CD14-positive monocyte (primary cell): ENCODE data around the gene B4GALT1. TPM values are rescaled to one million over a fixed set of nuclear protein-coding genes. Genes with fewer than 3 reads are reported as not detected.
A peak's percentile ranks its signal among the peaks of the same experiment; 100 is the strongest.

Experiments
- DNase-seq, 3 donors: peaks; one replicate each; pipeline ENCODE4 v3.0.0-alpha.2; 2011 to 2022
- H2AFZ ChIP-seq: 2 replicates; pipeline ENCODE4 v1.6.0; 2012; ENCODE audit warnings: mild to moderate bottlenecking, low read depth, low read length, inconsistent platforms; ENCODE audit not compliant: insufficient read depth, poor library complexity, severe bottlenecking
- H3K27ac ChIP-seq, 2 donors: 1 replicate in 1 of 2; 2 replicates in 1 of 2; pipeline ENCODE4 v1.5.1; 2012 to 2013; ENCODE audit warnings: low read length in 2 of 2, control low read depth in 1 of 2, inconsistent platforms in 1 of 2, low read depth in 1 of 2, mild to moderate bottlenecking in 1 of 2
- H3K27me3 ChIP-seq, 2 donors: one replicate each; pipeline versions ENCODE4 v1.6.0 to v1.6.1; 2011 to 2013; ENCODE audit warnings: low read length in 2 of 2; ENCODE audit not compliant: control insufficient read depth in 2 of 2, insufficient read depth in 2 of 2
- H3K36me3 ChIP-seq, 2 donors: replicated peaks in 1 of 2; 1 replicate in 1 of 2; 2 replicates in 1 of 2; pipeline versions ENCODE4 v1.5.1 to v1.6.1; 2012 to 2013; ENCODE audit warnings: low read length in 2 of 2, control low read depth in 1 of 2, inconsistent platforms in 1 of 2, mild to moderate bottlenecking in 1 of 2; ENCODE audit not compliant: insufficient read depth in 2 of 2, control insufficient read depth in 1 of 2
- H3K4me1 ChIP-seq, 2 donors: 1 replicate in 1 of 2; 2 replicates in 1 of 2; pipeline versions ENCODE4 v1.5.1 to v1.6.1; 2012 to 2013; ENCODE audit warnings: low read length in 2 of 2, control low read depth in 1 of 2, inconsistent platforms in 1 of 2, mild to moderate bottlenecking in 1 of 2, moderate library complexity in 1 of 2; ENCODE audit not compliant: insufficient read depth in 2 of 2, control insufficient read depth in 1 of 2
- H3K4me2 ChIP-seq: replicated peaks from 2 replicates; pipeline ENCODE3; 2012; ENCODE audit warnings: low read length, moderate library complexity, mild to moderate bottlenecking; ENCODE audit not compliant: poor library complexity, severe bottlenecking; ENCODE audit errors: extremely low read depth
- H3K4me3 ChIP-seq, 3 experiments: fragments of 200-600 bp in 1 of 3; sonication (generic) in 1 of 3; replicated peaks in 1 of 3; 1 replicate in 2 of 3; 2 replicates in 1 of 3; pipeline ENCODE4 v1.5.1; 2011 to 2013; ENCODE audit warnings: low read length in 3 of 3, mild to moderate bottlenecking in 3 of 3, control low read depth in 2 of 3, low read depth in 2 of 3, inconsistent platforms in 1 of 3, moderate library complexity in 1 of 3
- H3K79me2 ChIP-seq: 2 replicates; pipeline ENCODE4 v1.6.0; 2012; ENCODE audit warnings: mild to moderate bottlenecking, control low read depth, inconsistent platforms, low read length, moderate library complexity; ENCODE audit not compliant: insufficient read depth
- H3K9ac ChIP-seq: 2 replicates; pipeline ENCODE4 v1.6.0; 2017; ENCODE audit warnings: low read length, mild to moderate bottlenecking; ENCODE audit not compliant: insufficient read depth, poor library complexity, severe bottlenecking
- H3K9me3 ChIP-seq, 2 donors: replicated peaks in 1 of 2; 1 replicate in 1 of 2; 2 replicates in 1 of 2; pipeline versions ENCODE4 v1.5.1 to v1.6.1; 2012 to 2013; ENCODE audit warnings: low read length in 2 of 2, control low read depth in 1 of 2; ENCODE audit not compliant: control insufficient read depth in 1 of 2, insufficient read depth in 1 of 2
- H4K20me1 ChIP-seq: 2 replicates; pipeline ENCODE4 v1.6.0; 2012; ENCODE audit warnings: mild to moderate bottlenecking, low read length, control low read depth, moderate library complexity; ENCODE audit not compliant: insufficient read depth
- H3K27ac Mint-ChIP-seq, 7 donors: one replicate each; pipeline ENCODE4 v1.8.0; 2020; ENCODE audit warnings: mild to moderate bottlenecking in 7 of 7, mixed read lengths in 7 of 7, moderate library complexity in 6 of 7, inconsistent platforms in 2 of 7
- H3K27me3 Mint-ChIP-seq, 3 donors: one replicate each; pipeline ENCODE4 v1.8.0; 2021 to 2022; ENCODE audit warnings: low read depth in 3 of 3, mild to moderate bottlenecking in 3 of 3, mixed read lengths in 3 of 3, moderate library complexity in 3 of 3, inconsistent platforms in 1 of 3
- H3K36me3 Mint-ChIP-seq, 2 donors: one replicate each; pipeline ENCODE4 v1.8.0; 2020; ENCODE audit warnings: mixed read lengths in 2 of 2, inconsistent platforms in 1 of 2, mild to moderate bottlenecking in 1 of 2
- H3K4me1 Mint-ChIP-seq: one replicate; pipeline ENCODE4 v1.8.0; 2020; ENCODE audit warnings: mild to moderate bottlenecking, mixed read lengths
- H3K4me3 Mint-ChIP-seq, 2 donors: one replicate each; pipeline ENCODE4 v1.8.0; 2020; ENCODE audit warnings: mild to moderate bottlenecking in 2 of 2, mixed read lengths in 2 of 2, moderate library complexity in 1 of 2
- H3K9me3 Mint-ChIP-seq, 7 donors: one replicate each; pipeline ENCODE4 v1.8.0; 2020 to 2022; ENCODE audit warnings: mixed read lengths in 7 of 7, mild to moderate bottlenecking in 6 of 7, moderate library complexity in 6 of 7, inconsistent platforms in 2 of 7
- WGBS: methylation state at CpG from one replicate; pipeline ENCODE4 v1.1.5; 2013; ENCODE audit warnings: missing lambda C conversion rate; ENCODE audit not compliant: insufficient coverage; 5-methylcytosine and 5-hydroxymethylcytosine counted together
- intact Hi-C, 2 donors: fragments of 100-400 bp; cut with micrococcal nuclease; formaldehyde crosslinking; loops; one replicate each; pipeline versions ENCODE4 v1.15.0 to v1.15.1; 2023
- polyA plus RNA-seq, 3 donors: library from polyadenylated mRNA; depleted of rRNA in 1 of 3; unstranded in 2 of 3; stranded (reverse) in 1 of 3; fragments of 300-500 nt in 2 of 3; fragments of >200 nt in 1 of 3; fragmentation: Illumina TruSeq in 2 of 3; gene quantifications; 1 replicate in 2 of 3; 2 replicates in 1 of 3; pipeline ENCODE4 v1.2.3, GENCODE V29; 2012 to 2021
- TF ChIP-seq, protein P1 (sequence below): fragments of 200-600 bp; IDR thresholded peaks from one replicate; pipeline ENCODE4 v1.8.0; 2022; ENCODE audit warnings: antibody characterized with exemption, mild to moderate bottlenecking

B4GALT1 gene
- polyA plus RNA-seq, 3 donors, result 27.6 to 53.7 (median 38.6) TPM

DNA sequence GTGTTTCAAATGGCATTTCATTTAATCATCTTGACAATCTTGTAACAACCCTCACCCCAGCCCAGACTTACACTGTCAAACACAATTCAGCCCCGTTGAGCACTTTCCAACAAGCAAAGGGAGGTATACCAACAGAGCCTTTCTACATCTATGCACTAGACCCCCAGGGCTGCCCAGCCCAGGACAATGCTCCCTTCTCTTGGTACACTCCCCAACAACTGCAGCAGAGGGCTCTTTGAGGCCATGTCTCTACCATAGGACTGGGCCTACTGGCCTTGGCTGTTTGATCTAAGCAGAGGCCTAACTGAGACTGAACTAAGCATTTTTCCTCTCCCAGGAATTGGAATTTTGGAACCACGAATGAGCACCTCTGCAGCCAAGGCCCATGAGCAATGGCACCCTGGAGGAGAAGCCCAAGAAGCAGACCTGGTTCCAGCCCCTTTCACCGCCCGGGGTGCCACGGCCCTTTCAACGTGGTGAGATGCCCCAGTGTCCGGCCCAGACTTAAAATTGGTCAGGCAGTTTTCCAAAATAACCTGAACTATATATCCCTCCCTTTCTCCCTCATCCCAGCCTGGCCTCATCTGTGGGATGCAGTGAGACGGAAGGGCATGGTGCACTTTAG lies 43.6 kb downstream of the B4GALT1 start:
- peaks cover 4 to 15% of the 10 kb centered on the region in 2 donors for H3K4me1 ChIP-seq
- TF ChIP-seq, protein P1, sequence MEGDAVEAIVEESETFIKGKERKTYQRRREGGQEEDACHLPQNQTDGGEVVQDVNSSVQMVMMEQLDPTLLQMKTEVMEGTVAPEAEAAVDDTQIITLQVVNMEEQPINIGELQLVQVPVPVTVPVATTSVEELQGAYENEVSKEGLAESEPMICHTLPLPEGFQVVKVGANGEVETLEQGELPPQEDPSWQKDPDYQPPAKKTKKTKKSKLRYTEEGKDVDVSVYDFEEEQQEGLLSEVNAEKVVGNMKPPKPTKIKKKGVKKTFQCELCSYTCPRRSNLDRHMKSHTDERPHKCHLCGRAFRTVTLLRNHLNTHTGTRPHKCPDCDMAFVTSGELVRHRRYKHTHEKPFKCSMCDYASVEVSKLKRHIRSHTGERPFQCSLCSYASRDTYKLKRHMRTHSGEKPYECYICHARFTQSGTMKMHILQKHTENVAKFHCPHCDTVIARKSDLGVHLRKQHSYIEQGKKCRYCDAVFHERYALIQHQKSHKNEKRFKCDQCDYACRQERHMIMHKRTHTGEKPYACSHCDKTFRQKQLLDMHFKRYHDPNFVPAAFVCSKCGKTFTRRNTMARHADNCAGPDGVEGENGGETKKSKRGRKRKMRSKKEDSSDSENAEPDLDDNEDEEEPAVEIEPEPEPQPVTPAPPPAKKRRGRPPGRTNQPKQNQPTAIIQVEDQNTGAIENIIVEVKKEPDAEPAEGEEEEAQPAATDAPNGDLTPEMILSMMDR, result no peak
- H2AFZ ChIP-seq, result no peak overlapping the region
- Mint-ChIP-seq H3K36me3 (peaks cover 67 to 88% of the 10 kb centered on the region in 2 donors), H3K27me3 (peaks cover 0 to 2% (median 0%) of the 10 kb centered on the region in 3 donors), H3K4me3 (no peak overlapping the region), H3K27ac (peak overlapping the region in 3 of 7 donors; percentile 35 to 51 (median 43)), H3K4me1 (peaks cover 15% of the 10 kb centered on the region), H3K9me3 (no peaks in the 10 kb centered on the region)
- WGBS, result 92% methylated on average over 8 of the region's 8 CpGs
- DNase-seq, result no peak
- H3K79me2 ChIP-seq, result peaks cover 60% of the 10 kb centered on the region
- H3K9ac ChIP-seq, result no peak overlapping the region
- no peak overlapping the region for H3K4me2 ChIP-seq
- H3K9me3 ChIP-seq, result no peaks in the 10 kb centered on the region
- H3K4me3 ChIP-seq, result no peak overlapping the region
- H3K27ac ChIP-seq, result peak overlapping the region in 1 of 2 donors; percentile 39
- peaks cover 97% of the 10 kb centered on the region for H4K20me1 ChIP-seq
- H3K27me3 ChIP-seq, result no peaks in the 10 kb centered on the region
- H3K36me3 ChIP-seq, result peaks cover 39 to 95% of the 10 kb centered on the region in 2 donors
- intact Hi-C loops, result no loop called here

DNA sequence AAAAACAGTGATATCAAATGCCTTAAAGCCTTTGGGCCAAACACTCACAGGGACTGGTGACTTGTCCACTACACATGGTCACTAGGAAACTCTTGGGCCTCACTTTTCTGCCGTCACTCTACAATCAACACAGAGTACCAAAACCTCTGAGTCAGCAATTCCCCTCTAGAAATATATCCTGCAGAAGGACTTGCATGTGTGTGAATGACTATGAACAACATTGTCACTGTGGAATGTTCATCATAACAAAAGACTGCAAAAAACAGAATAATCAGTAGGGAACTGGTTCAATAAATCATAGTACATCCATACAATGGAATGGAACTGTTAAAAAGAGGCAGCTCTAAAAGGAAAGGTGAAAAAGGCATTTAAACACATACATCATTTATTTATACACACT lies 46.5 kb downstream of the B4GALT1 start:
- H3K27me3 ChIP-seq, result no peaks in the 10 kb centered on the region
- H3K4me2 ChIP-seq, result no peak overlapping the region
- peaks cover 0 to 2% (median 0%) of the 10 kb centered on the region in 3 donors for H3K27me3 Mint-ChIP-seq
- H3K36me3 ChIP-seq, result peaks cover 27 to 89% of the 10 kb centered on the region in 2 donors
- no peak overlapping the region for H3K4me3 Mint-ChIP-seq
- no peak overlapping the region for H2AFZ ChIP-seq
- TF ChIP-seq, protein P1, result no peak
- peaks cover 97% of the 10 kb centered on the region for H4K20me1 ChIP-seq
- H3K79me2 ChIP-seq, result peaks cover 56% of the 10 kb centered on the region
- H3K9me3 ChIP-seq, result no peaks in the 10 kb centered on the region
- no peaks in the 10 kb centered on the region for H3K9me3 Mint-ChIP-seq
- no peak overlapping the region for H3K27ac Mint-ChIP-seq
- no CpG with 5 or more reads among the region's 1 CpG for WGBS
- peaks cover 56 to 84% of the 10 kb centered on the region in 2 donors for H3K36me3 Mint-ChIP-seq
- H3K4me3 ChIP-seq, result no peak overlapping the region
- no peak overlapping the region for H3K27ac ChIP-seq
- no peak overlapping the region for H3K9ac ChIP-seq
- peaks cover 15 to 16% of the 10 kb centered on the region in 2 donors for H3K4me1 ChIP-seq
- H3K4me1 Mint-ChIP-seq, result peaks cover 17% of the 10 kb centered on the region
- no peak for DNase-seq
- intact Hi-C loops, result no loop called here
